GM12874 (cell line): Measurements from ENCODE around the gene BLVRA.

Experiments used
- CTCF ChIP-seq: IDR thresholded peaks from 2 replicates; pipeline ENCODE4 v1.5.1; 2011; ENCODE audit warnings: low read depth, mild to moderate bottlenecking, control low read depth, low read length, moderate library complexity; ENCODE audit not compliant: insufficient read depth

Gene BLVRA

GRCh38 chr7:43768887-43769272 is 10.4 kb downstream of the BLVRA start:
- no peak for TF ChIP-seq CTCF

GRCh38 chr7:43769281-43769680 is 10.8 kb downstream of the BLVRA start:
- no peak for TF ChIP-seq CTCF

- TF ChIP-seq CTCF, result no peak
Measured at GRCh38 chr7:43769791-43770465, 11.4 kb downstream of the BLVRA start.

GRCh38 chr7:43771128-43771527 is 12.6 kb downstream of the BLVRA start:
- TF ChIP-seq CTCF, result no peak

DNA sequence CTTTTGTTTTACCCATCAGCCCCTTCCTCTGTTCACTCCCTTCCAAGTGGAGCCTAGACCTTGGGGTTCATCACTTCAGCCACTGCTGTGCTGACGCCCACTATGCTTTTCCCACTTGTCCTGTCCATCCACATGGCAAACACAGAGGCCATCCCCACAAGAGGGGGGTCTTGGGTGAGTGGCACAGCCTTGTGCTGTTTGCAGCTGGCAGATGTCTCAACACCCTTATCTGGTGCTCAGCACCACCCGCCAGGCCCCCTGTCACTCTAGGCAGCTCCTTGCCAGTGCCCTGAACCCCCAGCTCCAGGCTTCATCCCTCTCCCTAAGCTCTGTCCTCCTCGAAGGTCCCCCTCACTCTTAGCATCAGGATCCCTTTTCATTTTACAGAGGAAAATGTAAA is 13.1 kb downstream of the BLVRA start:
- TF ChIP-seq CTCF, result no peak

DNA sequence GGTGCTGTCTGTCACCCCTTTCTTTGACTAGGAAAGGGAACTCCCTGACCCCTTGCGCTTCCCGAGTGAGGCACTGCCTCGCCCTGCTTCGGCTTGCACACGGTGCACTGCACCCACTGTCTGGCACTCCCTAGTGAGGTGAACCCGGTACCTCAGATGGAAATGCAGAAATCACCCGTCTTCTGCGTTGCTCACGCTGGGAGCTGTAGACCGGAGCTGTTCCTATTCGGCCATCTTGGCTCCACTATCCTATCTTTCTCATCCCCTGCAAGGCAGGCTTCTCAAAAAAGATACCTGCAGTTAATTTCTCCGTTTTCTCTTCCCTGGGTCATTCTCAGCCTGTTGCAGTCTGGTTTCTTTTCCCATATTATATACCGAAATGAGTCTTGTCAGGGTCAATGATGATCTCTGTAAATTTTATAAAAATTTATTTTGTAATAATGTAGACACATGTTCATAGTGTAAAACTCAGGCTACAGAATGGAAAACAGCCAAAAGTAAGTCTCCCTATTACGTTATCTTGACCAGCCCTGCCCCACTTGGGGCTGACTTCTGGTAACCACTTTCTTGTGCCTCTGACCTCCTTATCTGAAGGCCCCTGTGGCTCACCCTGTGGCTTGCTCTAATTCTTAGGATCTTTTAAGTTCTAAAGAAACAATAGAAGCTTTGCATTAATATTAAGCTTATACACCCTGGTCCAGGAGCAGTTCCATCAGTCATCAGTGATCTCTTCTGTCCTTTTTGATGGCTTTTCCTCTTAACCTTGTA is 20.7 kb downstream of the BLVRA start:
- no peak for TF ChIP-seq CTCF

GRCh38 chr7:43781726-43782607 is 23.5 kb downstream of the BLVRA start:
- TF ChIP-seq CTCF, result no peak
